ENCODE data around the gene PPP6R2. TPM values are rescaled to one million over a fixed set of nuclear protein-coding genes. Genes with fewer than 3 reads are reported as not detected.

Gene PPP6R2
- total and polyA plus RNA-seq, 9 of the 15 experiments (the other 6 are each of a cell fraction or from before 2014, with no cell fraction given): 0.32 to 39.8 (median 21.4) TPM

DNA sequence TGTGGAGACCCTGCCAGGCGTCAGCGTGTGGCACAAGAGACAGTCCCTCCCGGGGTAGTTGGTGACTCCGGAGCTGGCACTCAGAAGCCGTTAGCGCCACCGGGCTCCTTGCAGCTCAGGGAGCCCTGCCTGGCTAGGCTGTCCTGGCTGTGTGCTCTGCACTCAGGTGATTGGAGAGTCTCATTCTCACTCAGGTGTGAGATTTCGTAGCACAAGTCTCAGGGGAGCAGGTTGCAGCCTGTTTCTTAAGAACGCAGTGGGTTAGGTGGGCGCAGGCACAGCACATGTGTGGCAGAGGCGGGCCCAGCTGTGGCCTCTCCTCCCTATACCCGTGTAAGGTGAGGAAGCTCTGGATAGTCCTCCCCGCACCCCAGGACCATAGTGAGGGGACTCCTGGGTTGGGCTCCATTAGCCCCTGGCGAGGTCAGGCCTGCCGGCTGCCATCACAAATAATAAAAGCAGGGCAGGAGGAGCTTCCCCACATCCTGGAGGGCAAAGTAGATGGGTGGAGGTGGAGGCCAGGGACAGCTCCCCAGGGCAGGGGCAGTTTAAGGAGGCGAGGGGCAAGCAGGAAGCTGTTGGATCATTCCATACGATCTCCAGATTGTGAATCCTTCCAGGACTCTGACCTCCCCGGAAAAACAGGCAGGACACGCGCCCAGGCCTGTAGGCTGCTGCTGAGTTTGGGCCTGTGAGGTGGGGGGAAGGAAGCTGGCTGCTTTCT lies 92.3 kb downstream of the PPP6R2 start:
- peaks cover 0 to 5% of the 10 kb centered on the region in 2 experiments; a peak in 1 of 5 replicates for H3K4me1 ChIP-seq (replicated peaks in 1 of 2; ENCODE audit: control insufficient read depth in 2 of 2, insufficient read depth in 2 of 2, low read length in 2 of 2)
- no peak overlapping the region for H2AFZ ChIP-seq (ENCODE audit: low read depth, low read length)
- intact Hi-C loops (cut with micrococcal nuclease) (no loop called here), in situ Hi-C loops (cut with MboI) (no loop called here)
- no peak for TF ChIP-seq BACH1 (tag; IDR thresholded peaks at IDR 0.05)
- TF ChIP-seq HNRNPL (IDR thresholded peaks at IDR 0.05; ENCODE audit: low read depth, low read length): no peak
- TF ChIP-seq, protein P1, sequence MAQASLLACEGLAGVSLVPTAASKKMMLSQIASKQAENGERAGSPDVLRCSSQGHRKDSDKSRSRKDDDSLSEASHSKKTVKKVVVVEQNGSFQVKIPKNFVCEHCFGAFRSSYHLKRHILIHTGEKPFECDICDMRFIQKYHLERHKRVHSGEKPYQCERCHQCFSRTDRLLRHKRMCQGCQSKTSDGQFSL (CRISPR knock-in tag; IDR thresholded peaks at IDR 0.05): no peak
- TF ChIP-seq, protein P1 (tag; IDR thresholded peaks at IDR 0.05): no peak
- TF ChIP-seq, protein P2, sequence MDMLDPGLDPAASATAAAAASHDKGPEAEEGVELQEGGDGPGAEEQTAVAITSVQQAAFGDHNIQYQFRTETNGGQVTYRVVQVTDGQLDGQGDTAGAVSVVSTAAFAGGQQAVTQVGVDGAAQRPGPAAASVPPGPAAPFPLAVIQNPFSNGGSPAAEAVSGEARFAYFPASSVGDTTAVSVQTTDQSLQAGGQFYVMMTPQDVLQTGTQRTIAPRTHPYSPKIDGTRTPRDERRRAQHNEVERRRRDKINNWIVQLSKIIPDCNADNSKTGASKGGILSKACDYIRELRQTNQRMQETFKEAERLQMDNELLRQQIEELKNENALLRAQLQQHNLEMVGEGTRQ (CRISPR knock-in tag; IDR thresholded peaks at IDR 0.05): no peak
- no peak for TF ChIP-seq SMAD2 (IDR thresholded peaks at IDR 0.05; ENCODE audit: low read depth, low read length)
- TF ChIP-seq STAG1 (CRISPR knock-in tag; IDR thresholded peaks at IDR 0.05; ENCODE audit: borderline replicate concordance): no peak
- TF ChIP-seq PRMT5 (CRISPR knock-in tag; IDR thresholded peaks at IDR 0.05): no peak
- TF ChIP-seq E2F3 (CRISPR knock-in tag; IDR thresholded peaks at IDR 0.05): no peak
- TF ChIP-seq CSDE1 (IDR thresholded peaks at IDR 0.05): no peak
- TF ChIP-seq EHMT2 (IDR thresholded peaks at IDR 0.05): no peak
- no peak for TF ChIP-seq NCOA4 (IDR thresholded peaks at IDR 0.05; ENCODE audit: partially characterized antibody)
- no peak for TF ChIP-seq ZNF174 (CRISPR knock-in tag; IDR thresholded peaks at IDR 0.05)
- TF ChIP-seq, protein P3, sequence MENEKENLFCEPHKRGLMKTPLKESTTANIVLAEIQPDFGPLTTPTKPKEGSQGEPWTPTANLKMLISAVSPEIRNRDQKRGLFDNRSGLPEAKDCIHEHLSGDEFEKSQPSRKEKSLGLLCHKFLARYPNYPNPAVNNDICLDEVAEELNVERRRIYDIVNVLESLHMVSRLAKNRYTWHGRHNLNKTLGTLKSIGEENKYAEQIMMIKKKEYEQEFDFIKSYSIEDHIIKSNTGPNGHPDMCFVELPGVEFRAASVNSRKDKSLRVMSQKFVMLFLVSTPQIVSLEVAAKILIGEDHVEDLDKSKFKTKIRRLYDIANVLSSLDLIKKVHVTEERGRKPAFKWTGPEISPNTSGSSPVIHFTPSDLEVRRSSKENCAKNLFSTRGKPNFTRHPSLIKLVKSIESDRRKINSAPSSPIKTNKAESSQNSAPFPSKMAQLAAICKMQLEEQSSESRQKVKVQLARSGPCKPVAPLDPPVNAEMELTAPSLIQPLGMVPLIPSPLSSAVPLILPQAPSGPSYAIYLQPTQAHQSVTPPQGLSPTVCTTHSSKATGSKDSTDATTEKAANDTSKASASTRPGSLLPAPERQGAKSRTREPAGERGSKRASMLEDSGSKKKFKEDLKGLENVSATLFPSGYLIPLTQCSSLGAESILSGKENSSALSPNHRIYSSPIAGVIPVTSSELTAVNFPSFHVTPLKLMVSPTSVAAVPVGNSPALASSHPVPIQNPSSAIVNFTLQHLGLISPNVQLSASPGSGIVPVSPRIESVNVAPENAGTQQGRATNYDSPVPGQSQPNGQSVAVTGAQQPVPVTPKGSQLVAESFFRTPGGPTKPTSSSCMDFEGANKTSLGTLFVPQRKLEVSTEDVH (IDR thresholded peaks at IDR 0.05; ENCODE audit: low read depth, partially characterized antibody): no peak
- TF ChIP-seq, protein P4, sequence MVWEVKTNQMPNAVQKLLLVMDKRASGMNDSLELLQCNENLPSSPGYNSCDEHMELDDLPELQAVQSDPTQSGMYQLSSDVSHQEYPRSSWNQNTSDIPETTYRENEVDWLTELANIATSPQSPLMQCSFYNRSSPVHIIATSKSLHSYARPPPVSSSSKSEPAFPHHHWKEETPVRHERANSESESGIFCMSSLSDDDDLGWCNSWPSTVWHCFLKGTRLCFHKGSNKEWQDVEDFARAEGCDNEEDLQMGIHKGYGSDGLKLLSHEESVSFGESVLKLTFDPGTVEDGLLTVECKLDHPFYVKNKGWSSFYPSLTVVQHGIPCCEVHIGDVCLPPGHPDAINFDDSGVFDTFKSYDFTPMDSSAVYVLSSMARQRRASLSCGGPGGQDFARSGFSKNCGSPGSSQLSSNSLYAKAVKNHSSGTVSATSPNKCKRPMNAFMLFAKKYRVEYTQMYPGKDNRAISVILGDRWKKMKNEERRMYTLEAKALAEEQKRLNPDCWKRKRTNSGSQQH (CRISPR knock-in tag; IDR thresholded peaks at IDR 0.05): no peak
- no peaks in the 10 kb centered on the region for H3K27me3 ChIP-seq (ENCODE audit: control insufficient read depth in 2 of 2, insufficient read depth in 2 of 2, low read length in 2 of 2)
- H3K79me2 ChIP-seq (ENCODE audit: control insufficient read depth, insufficient read depth, low read length): no peaks in the 10 kb centered on the region
- ChIA-PET POLR2A (interaction anchor here (0.8 to 0.9 kb wide), 2 partner anchors 14 to 62 kb away, joined by 4 to 5 read pairs; no protein-coding TSS in a partner anchor), CTCF (ENCODE audit: low intra/inter-chr PET ratio) (no interaction called here)
- H3K9me3 ChIP-seq (replicated peaks; ENCODE audit: control insufficient read depth, insufficient read depth, low read depth, low read length): no peaks in the 10 kb centered on the region
- no peak overlapping the region for H3K4me2 ChIP-seq (ENCODE audit: insufficient read depth, low read length)
- H3K27ac ChIP-seq (ENCODE audit: extremely low read depth, low read depth, low read length): no peak overlapping the region
- no peak for DNase-seq (ENCODE audit: extremely low read depth in 1 of 4, low spot score in 3 of 4)
- no peak overlapping the region for H3K9ac ChIP-seq (ENCODE audit: insufficient read depth in 1 of 2, low read depth in 2 of 2, low read length in 2 of 2)
- H3K4me3 ChIP-seq: no peak overlapping the region
- no peaks in the 10 kb centered on the region for H3K9me1 ChIP-seq (ENCODE audit: control insufficient read depth, insufficient read depth, low read length)
- BruUV-seq (replicated peaks): no TSS peak
- peaks cover 60% of the 10 kb centered on the region; the same call in 2 of the 3 replicates for H3K36me3 ChIP-seq (ENCODE audit: control insufficient read depth, insufficient read depth, low read length)
- no peak for FAIRE-seq
- H4K20me1 ChIP-seq (replicated peaks; ENCODE audit: control insufficient read depth, insufficient read depth, low read length): no peaks in the 10 kb centered on the region
- ATAC-seq: no peak
- WGBS (ENCODE audit: insufficient coverage, low coverage, missing lambda C conversion rate): 93% methylated on average over 8 of the region's 20 CpGs
